ENCODE results near the gene ELMO1. TPM values are rescaled to one million over a fixed set of nuclear protein-coding genes. Genes with fewer than 3 reads are reported as not detected.

ELMO1 gene
- total RNA-seq, 1 experiment from 2014 or later, result 1.1 TPM

- CTCF ChIA-PET, result no interaction called here
These were observed 67.8 kb downstream of the ELMO1 start for GRCh38 chr7:37380831-37381230.

More at GRCh38 chr7:37380831-37381230, 67.8 kb downstream of the ELMO1 start:
- Histone ChIP-seq H3K79me2 (ENCODE audit: insufficient read depth, low read length) (no peaks in the 10 kb centered on the region), H3K36me3 (ENCODE audit: control insufficient read depth in 1 of 2, insufficient read depth in 2 of 2, low read length in 2 of 2) (no peaks in the 10 kb centered on the region), H2AFZ (ENCODE audit: low read depth, low read length, poor library complexity, severe bottlenecking) (no peak overlapping the region), H3K4me3 (replicated peaks in 1 of 2; ENCODE audit: low read depth in 1 of 2, low read length in 2 of 2) (no peak overlapping the region), H3K9me2 (ENCODE audit: insufficient read depth) (no peaks in the 10 kb centered on the region), H3K4me1 (ENCODE audit: control insufficient read depth in 1 of 2, insufficient read depth in 2 of 2, low read length in 2 of 2) (no peaks in the 10 kb centered on the region), H3K27ac (ENCODE audit: low read depth, low read length) (no peak overlapping the region), H3K9me3 (ENCODE audit: control insufficient read depth in 1 of 2, insufficient read depth in 1 of 2, low read depth in 1 of 2, low read length in 2 of 2) (peaks cover 0 to 7% of the 10 kb centered on the region in 2 experiments; a peak in 2 of 4 replicates), H3K4me2 (ENCODE audit: low read length) (no peak overlapping the region), H4K20me1 (ENCODE audit: insufficient read depth) (no peaks in the 10 kb centered on the region), H3K27me3 (ENCODE audit: insufficient read depth, low read length) (0 out of 2 replicates have a peak, but pooled peaks cover 13% of the 10 kb centered on the region), H3K9ac (ENCODE audit: low read length) (no peak overlapping the region)
- no peak for TF ChIP-seq MAX (IDR thresholded peaks at IDR 0.05)
- TF ChIP-seq ZBTB33 (IDR thresholded peaks at IDR 0.05; ENCODE audit: extremely low read depth, insufficient replicate concordance, low read length), result no peak
- no peak for TF ChIP-seq RAD21 (IDR thresholded peaks at IDR 0.05; ENCODE audit: low read depth)
- no peak for TF ChIP-seq FOSL1 (IDR thresholded peaks at IDR 0.05; ENCODE audit: low read depth)
- TF ChIP-seq POLR2AphosphoS5 (IDR thresholded peaks at IDR 0.05; ENCODE audit: low read depth, low read length), result no peak
- no peak for TF ChIP-seq YY1 (IDR thresholded peaks at IDR 0.05; ENCODE audit: extremely low read depth, insufficient replicate concordance, low read depth, low read length)
- TF ChIP-seq CBX3 (IDR thresholded peaks at IDR 0.05; ENCODE audit: low read depth), result no peak
- TF ChIP-seq ATF3 (IDR thresholded peaks at IDR 0.05), result no peak
- TF ChIP-seq JUND (IDR thresholded peaks at IDR 0.05), result no peak
- no peak for TF ChIP-seq SRF (IDR thresholded peaks at IDR 0.05; ENCODE audit: low read depth)
- no peak for TF ChIP-seq CTCF (IDR thresholded peaks at IDR 0.05 in 2 of 3, conservative IDR thresholded peaks at IDR 0.05 in 1 of 3; ENCODE audit: borderline replicate concordance in 1 of 3, insufficient read depth in 1 of 3, low read depth in 2 of 3, low read length in 2 of 3)
- TF ChIP-seq POLR2A (IDR thresholded peaks at IDR 0.05; ENCODE audit: borderline replicate concordance, extremely low read depth, insufficient read depth, insufficient read length), result no peak
- TF ChIP-seq TCF7L2 (IDR thresholded peaks at IDR 0.05; ENCODE audit: borderline replicate concordance, extremely low read depth, insufficient read depth, insufficient read length), result no peak
- TF ChIP-seq EGR1 (IDR thresholded peaks at IDR 0.05; ENCODE audit: low read depth), result no peak
- no peak for TF ChIP-seq SP1 (IDR thresholded peaks at IDR 0.05; ENCODE audit: low read depth)
- TF ChIP-seq ZFX (IDR thresholded peaks at IDR 0.05), result no peak
- TF ChIP-seq SIN3A (IDR thresholded peaks at IDR 0.05; ENCODE audit: low read depth), result no peak
- RAD21 ChIA-PET (ENCODE audit: low non-redundant PET in 1 of 2, low total read pairs in 2 of 2, uncharacterized antibody in 2 of 2, unreplicated experiment in 2 of 2), result no interaction called here
- intact Hi-C loops (cut with micrococcal nuclease), result no loop called here
- DNase-seq (ENCODE audit: low read depth, low spot score) (no peak), ATAC-seq (no peak)
- POLR2A ChIA-PET, result no interaction called here
- no TSS peak for BruUV-seq (replicated peaks)
